Kidney epithelial cell (primary cell): ENCODE data around the gene AKT2. TPM values are rescaled to one million over a fixed set of nuclear protein-coding genes. Genes with fewer than 3 reads are reported as not detected.

Source experiments
- DNase-seq: peaks from one replicate; pipeline ENCODE4 v3.0.0-alpha.2; 2010; ENCODE audit warnings: low read depth
- H3K27me3 ChIP-seq: 2 replicates; pipeline ENCODE4 v1.6.0; 2011; ENCODE audit warnings: low read length; ENCODE audit not compliant: control insufficient read depth, insufficient read depth
- H3K36me3 ChIP-seq: 2 replicates; pipeline ENCODE4 v1.5.1; 2011; ENCODE audit warnings: low read length; ENCODE audit not compliant: control insufficient read depth, insufficient read depth
- H3K4me3 ChIP-seq: 2 replicates; pipeline ENCODE4 v1.5.1; 2011; ENCODE audit warnings: low read depth, mild to moderate bottlenecking, control low read depth, low read length
- CTCF ChIP-seq: IDR thresholded peaks from 2 replicates; pipeline ENCODE4 v1.5.1; 2011; ENCODE audit warnings: mild to moderate bottlenecking, moderate library complexity, low read length, control low read depth, inconsistent platforms; ENCODE audit not compliant: insufficient read depth, poor library complexity, severe bottlenecking
- total RNA-seq: library from RNA; depleted of rRNA; stranded (reverse); fragments of >200 nt; gene quantifications from 2 replicates; pipeline ENCODE4 v1.2.3, GENCODE V29; 2015

AKT2 gene
- total RNA-seq, 1 donor from 2014 or later, result 73.5 TPM

- no peak for DNase-seq
- TF ChIP-seq CTCF, result no peak
- no peaks in the 10 kb centered on the region for H3K27me3 ChIP-seq
- H3K36me3 ChIP-seq, result no peaks in the 10 kb centered on the region
- H3K4me3 ChIP-seq, result no peak overlapping the region
These were observed 20.7 kb downstream of the AKT2 start for GRCh38 chr19:40264314-40265054.

GRCh38 chr19:40263440-40264313 lies 21.5 kb downstream of the AKT2 start:
- TF ChIP-seq CTCF, result no peak

GRCh38 chr19:40262422-40262821 lies 22.7 kb downstream of the AKT2 start:
- H3K4me3 ChIP-seq, result no peak overlapping the region
- no peaks in the 10 kb centered on the region for H3K36me3 ChIP-seq
- no peaks in the 10 kb centered on the region for H3K27me3 ChIP-seq
- no peak for DNase-seq
- no peak for TF ChIP-seq CTCF

More at GRCh38 chr19:40263440-40264313, 21.5 kb downstream of the AKT2 start:
- Histone ChIP-seq H3K27me3 (no peaks in the 10 kb centered on the region), H3K36me3 (no peaks in the 10 kb centered on the region), H3K4me3 (no peak overlapping the region)
- no peak for DNase-seq

GRCh38 chr19:40261631-40262030 lies 23.5 kb downstream of the AKT2 start:
- DNase-seq, result no peak
- H3K27me3 ChIP-seq, result no peaks in the 10 kb centered on the region
- TF ChIP-seq CTCF, result no peak
- no peaks in the 10 kb centered on the region for H3K36me3 ChIP-seq
- no peak overlapping the region for H3K4me3 ChIP-seq

- H3K36me3 ChIP-seq, result peaks cover 1% of the 10 kb centered on the region
- TF ChIP-seq CTCF, result no peak
- DNase-seq, result peak; percentile 47
- no peak overlapping the region for H3K4me3 ChIP-seq
- H3K27me3 ChIP-seq, result no peaks in the 10 kb centered on the region
These were observed 28.0 kb downstream of the AKT2 start for GRCh38 chr19:40257096-40257517.

- no peak for TF ChIP-seq CTCF
- no peak for DNase-seq
- Histone ChIP-seq H3K4me3 (no peak overlapping the region), H3K27me3 (no peaks in the 10 kb centered on the region), H3K36me3 (peaks cover 1% of the 10 kb centered on the region)
These were observed 28.6 kb downstream of the AKT2 start for GRCh38 chr19:40256512-40256911.
